GM19238 (cell line): ENCODE data around the gene VSTM5.
"Not testable (repeated sequence)": the region's sequence is repeated elsewhere in the genome, so short reads cannot be mapped to it uniquely, and the experiment has no call there.

Experiments used
- DNase-seq: peaks from one replicate; pipeline ENCODE4 v3.0.0; 2011; ENCODE audit warnings: low spot score; ENCODE audit not compliant: insufficient read length

The VSTM5 gene, protein sequence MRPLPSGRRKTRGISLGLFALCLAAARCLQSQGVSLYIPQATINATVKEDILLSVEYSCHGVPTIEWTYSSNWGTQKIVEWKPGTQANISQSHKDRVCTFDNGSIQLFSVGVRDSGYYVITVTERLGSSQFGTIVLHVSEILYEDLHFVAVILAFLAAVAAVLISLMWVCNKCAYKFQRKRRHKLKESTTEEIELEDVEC

DNA sequence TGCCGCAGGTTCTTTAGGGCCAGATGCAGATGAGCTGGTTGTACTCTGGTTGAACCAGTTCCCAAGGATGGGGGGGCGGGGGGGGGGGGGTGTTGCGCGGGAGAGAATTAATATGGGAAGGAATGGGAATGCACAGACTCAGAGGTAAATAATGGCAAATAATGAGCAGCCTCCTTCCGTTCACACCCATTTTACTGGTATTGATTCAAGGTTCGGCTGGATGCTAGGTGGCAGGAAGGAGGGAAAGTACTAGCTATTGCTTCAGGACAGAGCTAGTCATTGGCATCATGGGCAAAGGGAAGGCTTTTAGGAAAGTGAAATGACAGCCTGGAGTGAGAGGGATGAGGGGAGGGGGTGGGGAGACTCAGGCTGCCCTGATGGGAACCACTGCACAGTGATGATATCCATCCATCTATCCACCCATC, at the start of gene VSTM5:
VSTM5 (minus strand) TSS at position 25 of the 425 bp plus-strand sequence. CDS start 116 bp downstream, outside the sequence.
- no peak for DNase-seq

DNA sequence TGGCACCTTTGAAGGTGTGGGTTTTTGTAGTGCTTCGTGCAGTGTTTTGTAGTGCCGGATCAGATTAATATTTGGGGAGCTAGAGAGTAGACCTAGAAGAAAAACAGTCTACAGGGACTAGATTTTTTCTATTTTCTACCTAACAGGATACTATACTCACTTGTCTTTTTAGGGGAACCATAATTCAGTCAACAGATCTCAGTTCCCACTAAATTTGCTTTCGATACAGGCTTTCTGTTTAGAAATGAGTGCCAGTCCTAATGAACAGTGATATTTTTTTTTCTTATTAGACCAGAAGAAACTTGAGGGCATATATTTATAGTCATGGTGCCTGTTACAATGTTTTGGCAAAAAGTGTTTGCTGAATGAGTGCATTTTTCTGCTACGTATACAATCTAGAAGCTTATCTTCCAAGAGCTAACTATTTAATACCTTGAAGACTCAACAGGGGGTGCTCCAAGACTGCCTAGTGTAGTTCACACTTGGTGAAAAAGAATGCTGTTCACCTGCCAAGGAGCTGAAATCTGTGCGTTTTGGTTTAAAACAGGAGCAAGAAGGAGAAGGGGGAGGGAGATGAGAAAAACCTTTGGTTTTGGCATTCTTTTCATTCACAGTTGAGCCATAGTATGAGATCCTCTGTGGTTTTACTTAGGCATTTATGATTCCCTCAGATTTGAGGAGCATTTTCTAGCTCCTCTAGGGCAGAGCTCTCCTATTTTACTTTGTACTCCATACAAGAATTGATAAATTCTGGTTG, 44.9 kb upstream of the VSTM5 start:
- no peak for DNase-seq

DNA sequence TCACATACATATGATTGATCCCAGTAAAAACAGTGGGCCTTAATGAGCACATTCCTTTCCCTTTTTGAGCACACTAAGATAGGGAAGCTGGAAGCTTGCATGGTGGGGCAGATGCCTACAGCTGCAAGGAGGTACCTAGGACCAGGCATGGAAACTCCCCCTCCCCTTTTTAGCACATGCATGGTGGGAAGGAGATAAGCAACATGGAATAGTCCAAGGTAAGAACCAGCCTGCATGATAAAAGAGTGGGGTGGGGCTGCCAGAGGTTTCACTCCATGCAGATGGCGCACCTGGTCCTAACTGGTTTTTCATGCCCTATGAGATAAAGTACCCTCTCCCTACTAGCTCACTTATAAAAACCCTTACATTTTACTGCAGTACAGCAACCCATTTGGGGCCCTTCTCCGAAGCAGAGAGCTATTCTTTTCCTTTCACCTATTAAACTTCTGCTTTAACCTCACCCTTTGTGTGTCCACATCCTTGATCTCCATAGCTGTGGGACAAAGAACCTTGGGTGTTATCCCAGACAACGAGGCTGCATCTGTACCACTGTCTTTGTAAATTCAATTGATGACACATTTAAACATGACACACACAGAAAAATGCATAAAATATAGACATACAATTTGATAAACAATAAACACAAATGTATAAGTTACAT, 40.1 kb upstream of the VSTM5 start:
- DNase-seq: no peak

DNA sequence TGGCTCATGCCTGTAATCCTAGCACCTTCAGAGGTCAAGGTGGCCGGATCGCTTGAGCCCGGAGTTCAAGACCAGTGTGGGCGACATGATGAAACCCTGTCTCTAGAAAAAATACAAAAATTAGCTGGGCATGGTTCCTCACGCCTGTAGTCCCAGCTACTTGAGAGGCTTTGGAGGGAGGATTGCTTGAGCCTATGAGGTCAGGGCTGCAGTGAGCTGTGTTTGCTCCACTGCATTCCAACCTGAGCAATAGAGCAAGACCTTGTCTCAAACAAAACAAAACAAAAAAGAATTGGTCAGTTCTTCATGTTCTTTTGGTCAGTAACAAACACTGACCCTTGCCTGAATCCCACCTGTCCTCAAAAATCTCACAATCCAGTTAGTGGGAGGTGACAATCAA, 36.7 kb upstream of the VSTM5 start:
- no peak for DNase-seq

DNA sequence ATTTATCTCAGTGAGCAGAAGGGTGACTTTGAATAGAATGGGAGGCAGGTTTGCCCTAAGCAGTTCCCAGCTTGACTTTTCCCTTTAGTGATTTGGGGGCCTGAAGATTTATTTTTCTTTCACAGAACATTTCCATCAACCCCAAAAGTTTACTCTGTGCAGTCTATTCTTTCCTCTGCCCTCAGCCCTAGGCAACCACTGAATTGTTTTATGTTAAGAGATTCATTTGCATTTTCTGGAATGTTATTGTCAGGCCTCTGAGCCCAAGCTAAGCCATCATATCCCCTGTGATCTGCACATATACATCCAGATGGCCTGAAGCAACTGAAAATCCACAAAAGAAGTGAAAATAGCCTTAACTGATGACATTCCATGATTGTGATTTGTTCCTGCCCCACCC, 28.7 kb upstream of the VSTM5 start:
- DNase-seq: not testable (repeated sequence)

DNA sequence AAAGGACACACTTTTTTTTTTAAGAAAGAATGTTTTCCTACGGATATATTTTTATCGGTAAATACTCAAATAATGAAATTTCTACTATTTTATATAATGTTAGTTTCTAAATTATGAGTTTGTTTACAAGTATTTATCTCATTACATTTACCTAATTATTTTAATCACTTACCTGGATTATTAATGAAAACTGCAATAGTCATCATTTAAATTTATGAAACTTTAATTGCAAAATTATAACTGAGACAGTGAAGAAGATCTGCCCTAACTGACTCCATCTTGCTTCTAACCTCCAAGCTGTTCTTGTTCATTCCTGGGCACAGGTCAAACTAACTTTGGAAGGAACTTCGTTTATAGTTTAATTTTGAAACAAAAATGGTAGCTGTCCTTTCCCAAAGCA, 25.2 kb upstream of the VSTM5 start:
- DNase-seq: no peak

DNA sequence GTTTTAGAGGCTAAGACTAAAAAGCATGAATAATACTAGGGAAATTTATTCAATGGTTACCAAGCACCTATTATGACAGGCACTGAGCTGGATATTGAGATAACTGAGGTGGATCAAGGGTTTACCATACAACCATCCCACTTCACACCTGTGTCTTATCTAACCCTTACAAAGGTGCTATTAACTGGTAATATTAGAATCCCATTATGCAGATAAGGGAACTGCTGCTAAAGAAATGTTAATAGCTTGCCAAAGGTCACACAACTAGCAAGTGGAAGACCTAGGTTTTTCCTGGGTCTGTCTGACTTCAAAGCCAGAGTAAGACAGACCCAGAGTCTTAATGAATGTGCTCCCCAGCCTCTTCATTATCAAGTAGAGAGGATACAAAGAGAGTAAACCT, 21.1 kb upstream of the VSTM5 start:
- no peak for DNase-seq

DNA sequence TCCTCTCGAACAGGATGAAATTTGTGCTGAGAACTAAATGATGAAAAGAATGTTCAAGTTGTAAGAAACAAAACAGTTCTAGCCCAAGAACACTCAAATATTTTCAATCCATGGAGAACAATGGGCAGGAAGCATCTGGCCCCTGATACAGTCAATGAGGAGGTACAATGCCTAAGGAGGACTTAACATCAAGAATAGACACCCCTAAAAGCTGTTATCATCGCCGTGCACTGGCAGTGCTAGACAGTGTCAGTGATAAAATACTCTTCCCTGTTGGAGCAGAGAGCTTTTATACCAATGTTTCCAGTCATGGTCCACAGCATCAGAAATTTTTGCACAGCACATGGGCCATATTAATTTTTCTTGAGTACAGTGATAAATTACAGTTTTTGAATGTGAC, 20.2 kb upstream of the VSTM5 start:
- DNase-seq: no peak

DNA sequence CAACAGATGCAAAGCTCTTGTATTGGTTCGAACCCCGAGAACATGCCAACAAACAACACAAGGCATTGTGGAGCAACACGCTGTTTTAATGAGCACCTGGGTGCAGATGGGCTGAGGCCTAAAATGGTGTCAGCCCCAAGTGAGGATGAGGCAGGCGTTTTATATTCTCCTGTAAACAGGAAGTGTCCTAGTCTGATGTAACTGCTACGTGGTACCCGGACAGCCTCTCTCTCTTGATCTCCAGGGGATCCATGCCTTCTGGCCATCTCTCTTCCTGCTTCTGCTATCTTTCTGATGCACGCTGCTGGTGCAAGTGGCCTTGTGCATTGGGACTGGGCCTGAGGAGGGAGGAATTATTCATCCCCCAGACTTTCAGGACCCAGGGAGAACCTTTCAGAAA, 19.4 kb upstream of the VSTM5 start:
- DNase-seq: no peak

DNA sequence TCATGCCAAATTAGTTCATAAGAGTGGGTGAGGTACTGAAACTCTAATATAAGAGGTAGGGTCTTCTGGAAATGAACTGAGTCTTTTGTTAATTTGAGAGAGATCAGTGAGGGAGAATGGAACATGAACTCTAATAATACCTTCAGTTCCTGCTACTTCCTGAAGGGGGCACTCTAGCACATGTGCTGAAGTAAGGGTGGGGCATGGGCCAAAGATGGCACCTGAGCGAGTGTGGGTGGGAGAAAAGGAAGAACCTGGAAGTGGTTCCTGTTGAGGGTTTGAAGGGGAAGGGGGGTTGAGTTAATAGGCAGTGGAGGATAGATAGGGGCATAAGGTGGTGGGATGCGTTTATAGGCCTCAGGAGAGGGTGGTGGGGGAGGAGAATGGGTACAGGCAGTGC, 18.0 kb upstream of the VSTM5 start:
- DNase-seq: not testable (repeated sequence)

DNA sequence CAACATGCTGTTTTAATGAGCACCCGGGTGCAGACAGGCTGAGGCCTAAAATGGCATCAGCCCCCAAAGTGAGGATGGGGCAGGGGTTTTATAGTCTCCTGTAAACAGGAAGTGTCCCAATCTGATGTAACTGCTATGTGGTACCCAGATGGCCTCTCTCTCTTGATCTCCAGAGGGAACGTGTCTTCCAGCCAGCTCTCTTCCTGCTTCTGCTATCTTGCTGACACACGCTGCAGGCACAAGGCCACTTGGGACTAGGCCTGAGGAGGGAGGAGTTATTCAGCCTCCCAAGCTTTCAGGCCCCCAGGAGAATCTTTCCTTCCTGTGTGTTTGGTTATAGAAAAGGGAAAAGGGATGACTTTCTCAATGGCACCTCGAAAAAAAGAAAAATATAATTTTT, 11.4 kb upstream of the VSTM5 start:
- no peak for DNase-seq

DNA sequence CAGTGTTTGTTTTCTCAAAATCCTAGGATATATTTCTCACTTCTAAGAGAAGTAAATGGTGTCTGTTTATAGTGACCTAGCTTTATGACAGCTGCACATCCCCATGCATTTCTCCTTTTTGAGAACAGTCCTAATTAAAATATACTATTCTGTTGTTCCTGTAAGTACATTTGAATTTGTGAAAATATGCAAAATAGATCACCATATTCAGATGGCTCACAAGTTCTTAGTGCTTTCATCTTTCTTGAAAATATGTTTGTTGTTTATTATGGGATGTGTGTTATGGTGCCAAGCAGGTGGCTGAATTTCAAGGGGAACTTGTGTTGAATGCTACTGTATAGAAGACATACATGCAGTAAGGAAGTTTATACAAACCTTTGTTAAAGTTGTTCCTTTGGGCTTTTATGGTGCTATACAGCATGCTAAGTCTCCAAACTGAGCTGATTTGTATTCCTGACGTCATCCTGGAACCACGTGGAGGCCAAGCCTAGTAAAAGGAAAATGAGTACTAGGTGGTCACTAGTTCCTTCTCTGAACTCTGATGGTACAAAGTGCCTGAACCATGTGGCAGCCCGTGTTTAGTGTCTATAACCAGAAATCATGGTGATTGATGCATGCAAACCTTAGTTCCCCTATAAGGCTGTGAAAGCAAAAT, 7.8 kb upstream of the VSTM5 start:
- no peak for DNase-seq

DNA sequence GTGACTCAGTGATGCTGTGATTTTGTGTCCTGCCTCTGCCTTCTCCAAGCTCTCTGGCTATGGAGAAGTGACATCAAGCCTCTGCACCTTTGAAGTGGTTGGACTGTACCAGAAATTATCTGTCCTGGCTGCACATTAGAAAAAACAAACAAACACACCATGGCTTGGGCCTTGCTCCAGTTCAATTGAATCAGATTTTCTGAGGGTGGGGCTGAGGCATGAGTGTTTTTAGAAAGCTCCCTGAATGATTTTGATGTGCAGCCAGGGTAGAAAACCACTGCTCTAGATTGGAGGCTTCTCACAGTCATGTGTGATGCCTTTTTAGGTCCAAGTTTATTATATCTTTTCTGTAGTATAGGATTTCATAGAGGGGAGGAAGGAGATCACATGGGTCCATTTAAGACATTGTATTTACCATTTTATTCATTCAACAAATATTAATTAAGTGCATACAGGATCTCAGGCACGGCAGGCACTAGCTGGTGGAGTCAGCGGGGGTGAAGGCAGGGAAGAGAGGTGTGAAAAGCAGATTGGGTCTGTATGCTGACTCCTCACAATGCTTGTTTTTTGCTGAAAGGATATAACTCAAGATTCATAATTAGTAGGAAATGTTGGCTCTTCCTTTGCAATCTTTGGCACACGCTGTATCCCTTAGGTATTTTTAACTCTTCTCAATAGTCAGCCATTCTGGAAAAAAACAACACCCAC, 7.1 kb upstream of the VSTM5 start:
- no peak for DNase-seq

DNA sequence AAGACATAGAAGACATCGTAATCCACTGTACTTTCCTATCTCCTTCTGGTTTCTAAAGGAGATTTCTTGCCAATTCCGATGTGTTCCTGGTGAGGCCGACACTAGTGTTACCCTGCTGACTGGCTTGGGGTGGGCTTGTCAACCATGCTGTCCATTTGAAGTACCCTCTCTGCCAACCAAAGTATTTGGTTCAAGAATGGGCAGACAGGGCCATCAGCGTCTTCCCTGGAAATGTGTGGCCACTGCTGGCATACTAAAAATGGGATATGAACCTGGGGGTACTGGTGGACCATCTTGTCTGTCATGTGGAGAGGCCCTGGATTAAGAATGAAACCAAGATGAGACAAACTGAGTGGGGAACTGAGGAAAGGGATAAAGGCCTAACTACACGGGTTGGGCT, 1.8 kb upstream of the VSTM5 start:
- DNase-seq: no peak

DNA sequence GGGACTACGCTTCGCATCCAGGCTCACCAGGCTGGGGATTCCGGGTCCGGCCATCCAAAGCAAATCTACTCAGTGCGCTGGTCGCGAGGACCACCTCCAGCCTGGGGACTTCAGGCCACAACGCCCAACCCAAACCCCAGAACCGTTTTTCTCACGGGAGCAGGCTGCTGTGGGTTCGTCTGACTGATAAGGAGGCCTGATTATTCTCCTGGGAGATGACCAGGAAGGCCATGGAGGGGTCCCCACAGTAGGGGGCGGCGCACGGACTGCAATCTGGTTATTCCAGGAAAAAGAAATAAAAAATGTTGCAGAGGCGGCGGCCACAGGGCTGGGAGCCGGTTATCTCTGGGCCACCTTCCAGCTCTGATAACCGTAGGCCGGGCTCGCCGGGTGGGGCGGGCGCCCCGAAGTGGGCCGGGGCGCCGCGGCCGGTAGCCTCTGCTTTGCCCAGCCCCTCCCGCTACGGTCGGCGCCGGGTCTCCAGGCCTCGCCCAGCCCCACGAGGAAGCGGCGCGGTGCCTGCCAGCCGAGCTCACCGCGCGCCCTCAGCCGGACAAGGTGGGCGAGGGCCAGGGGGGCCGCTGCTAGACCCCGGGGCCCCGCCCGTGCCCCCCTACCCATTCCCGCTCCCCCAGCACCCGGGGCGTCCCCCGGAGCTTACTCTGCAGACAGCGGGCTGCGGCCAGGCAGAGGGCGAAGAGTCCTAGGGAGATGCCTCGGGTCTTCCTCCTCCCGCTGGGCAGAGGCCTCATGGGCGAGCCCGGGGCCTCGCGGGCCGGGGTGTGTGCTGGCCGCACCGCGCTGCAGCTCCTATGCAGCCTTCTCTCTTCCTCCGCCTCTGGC, 446 bp downstream of the VSTM5 start:
- no peak for DNase-seq

DNA sequence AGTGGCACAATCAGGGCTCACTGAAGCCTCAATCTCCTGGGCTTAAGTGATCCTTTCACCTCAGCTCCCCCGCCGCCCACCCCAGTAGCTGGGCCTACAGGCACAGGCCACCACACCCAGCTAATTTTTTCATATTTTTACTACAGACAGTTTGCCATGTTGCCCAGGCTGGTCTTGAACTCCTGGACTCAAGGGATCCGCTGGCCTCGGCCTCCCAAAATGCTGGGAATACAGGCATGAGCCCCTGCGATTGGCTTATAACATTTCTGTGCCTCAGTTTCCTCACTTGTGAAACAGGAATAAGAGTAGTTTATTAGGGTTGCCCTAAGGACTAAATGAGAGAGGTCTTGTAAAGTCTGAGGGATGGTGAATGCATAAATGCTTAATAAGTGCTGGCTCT, 1.2 kb downstream of the VSTM5 start:
- DNase-seq: no peak

DNA sequence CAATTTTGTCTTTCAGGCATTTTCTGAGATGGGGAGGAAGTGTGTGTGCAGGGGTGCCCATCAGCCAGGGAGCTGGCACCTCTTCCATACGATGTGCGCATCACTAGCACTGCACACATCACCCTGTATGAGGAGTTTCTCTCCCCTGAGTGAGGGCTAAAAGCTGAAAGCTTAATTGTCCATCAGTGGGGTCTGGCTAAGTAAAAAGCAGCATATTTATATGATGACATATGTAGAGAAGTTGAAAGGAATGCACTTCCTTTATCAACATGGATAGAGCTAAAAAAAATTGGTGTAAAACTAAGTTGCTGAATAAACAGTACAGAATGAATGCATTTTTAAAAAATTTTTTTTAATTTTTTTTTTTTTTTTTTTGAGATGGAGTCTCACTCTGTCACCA, 4.0 kb downstream of the VSTM5 start:
- DNase-seq: no peak

DNA sequence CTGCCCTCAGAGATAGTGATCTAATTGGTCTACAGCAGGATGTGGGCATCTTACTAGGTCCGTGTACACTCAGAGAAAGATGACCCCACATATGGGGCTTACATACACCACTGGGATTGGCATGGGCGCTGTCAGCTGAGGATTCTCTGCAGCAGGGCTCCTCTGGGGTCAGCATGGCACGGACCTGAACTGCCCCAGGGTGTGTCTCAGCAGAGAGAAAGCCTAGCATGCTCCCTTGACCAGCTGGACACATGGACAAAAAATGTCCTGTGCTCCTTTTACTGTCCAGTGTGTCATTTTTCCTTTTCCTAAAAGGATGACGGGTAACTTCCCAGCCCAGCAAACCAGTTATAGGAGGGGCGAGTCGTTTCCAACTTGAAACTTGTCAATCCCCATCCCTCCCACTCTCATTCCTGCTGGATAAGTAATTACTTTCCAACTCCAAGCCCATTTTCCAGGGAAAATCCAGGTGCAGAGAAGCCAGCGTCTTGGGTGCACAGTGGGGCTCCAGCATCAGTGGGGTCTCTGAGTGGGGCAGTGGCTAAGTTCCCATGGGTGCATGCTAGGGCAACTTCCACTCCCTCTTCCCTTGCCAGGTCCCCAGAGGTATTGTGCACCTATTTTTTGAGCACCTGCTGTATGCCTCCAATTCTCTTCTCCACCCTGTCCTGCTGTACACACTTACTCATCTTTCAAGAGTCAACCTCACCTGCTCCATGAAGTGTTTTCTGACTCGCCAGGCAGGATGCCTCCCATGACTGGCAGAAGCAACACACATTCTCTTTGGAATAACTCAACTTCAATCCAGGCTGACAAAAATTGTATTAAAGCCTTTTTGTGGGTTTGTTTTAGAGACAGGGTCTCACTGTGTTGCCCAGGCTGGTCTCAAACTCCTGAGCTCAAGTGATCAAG, 5.0 kb downstream of the VSTM5 start:
- no peak for DNase-seq

DNA sequence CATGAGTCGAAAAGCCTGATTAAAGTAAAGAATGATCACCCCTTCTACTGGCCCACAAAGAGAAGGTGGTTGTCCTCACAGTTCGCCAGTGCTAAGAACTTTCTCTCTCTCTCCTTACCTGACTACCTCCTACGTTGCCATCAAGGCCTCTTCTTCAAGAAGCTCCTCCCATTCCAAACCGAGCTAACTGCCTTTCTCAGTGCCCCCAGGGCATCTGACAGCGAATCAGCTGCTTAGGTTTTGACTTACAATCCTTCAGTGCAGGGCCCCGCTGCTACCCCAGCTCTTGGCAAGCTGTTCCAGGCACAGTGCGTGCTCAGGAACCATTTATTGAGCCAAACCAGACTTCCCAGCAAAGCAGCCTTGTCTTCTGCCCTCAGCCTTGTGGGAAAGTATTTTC, 5.8 kb downstream of the VSTM5 start:
- DNase-seq: no peak

DNA sequence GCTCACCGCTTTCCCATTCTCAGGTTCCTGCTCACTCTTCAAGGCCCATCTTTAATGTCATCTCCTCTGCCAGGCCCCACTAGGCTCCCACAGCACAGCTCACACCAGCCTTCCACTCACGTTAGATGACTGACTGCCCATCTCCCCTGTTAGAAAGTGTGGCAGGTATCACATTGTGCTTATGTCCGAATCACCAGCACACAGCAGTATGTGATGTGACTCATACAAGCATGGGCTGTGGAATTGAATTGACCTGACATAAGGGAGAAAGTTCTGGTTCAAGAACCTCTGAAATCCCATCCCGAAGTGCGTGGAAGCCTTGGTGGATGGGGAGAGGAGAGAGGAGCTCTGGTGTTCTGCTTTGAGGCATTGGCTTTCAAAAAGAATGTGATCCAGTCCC, 6.5 kb downstream of the VSTM5 start:
- no peak for DNase-seq
